ENCODE measurements around the gene PBX1.

DNA sequence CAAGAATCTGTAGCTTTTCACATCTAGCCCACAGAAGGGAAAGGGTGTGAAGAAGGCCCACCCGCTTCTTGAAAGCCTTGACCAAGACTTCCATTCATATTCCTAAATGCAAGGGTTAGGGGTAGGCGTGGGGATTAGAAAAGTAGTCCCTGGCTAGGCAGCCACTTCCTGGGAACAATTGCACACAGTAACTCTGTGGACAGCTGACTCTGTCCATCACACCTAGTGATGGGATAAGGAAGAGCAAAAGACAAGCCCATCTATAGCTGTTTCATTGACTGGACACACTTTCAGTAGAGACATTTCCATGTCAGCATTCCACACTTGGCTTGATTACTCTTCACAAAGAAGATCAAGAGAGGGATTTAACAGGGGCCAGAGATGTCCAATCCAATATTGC lies 294.2 kb downstream of the PBX1 start:
- TF ChIP-seq CTCF (IDR thresholded peaks at IDR 0.05) (no peak), POLR2A (IDR thresholded peaks at IDR 0.05; ENCODE audit: low read depth) (no peak), POLR2AphosphoS5 (IDR thresholded peaks at IDR 0.05) (no peak)
